SK-N-SH treated with all-trans-retinoic acid at 6 μM for 48 hours (cell line): ENCODE measurements around the gene TNIP3.
"Not testable (repeated sequence)": the region's sequence is repeated elsewhere in the genome, so short reads cannot be mapped to it uniquely, and the experiment has no call there.

Experiments
- ARNTL ChIP-seq: fragments of 450-650 bp; formaldehyde crosslinking; IDR thresholded peaks from 2 replicates; pipeline ENCODE4 v1.5.0; 2020; ENCODE audit warnings: low read depth, mild to moderate bottlenecking, moderate library complexity, borderline replicate concordance
- CSRNP3 ChIP-seq: fragments of 250-450 bp; sonication (Bioruptor Pico); IDR thresholded peaks from 2 replicates; pipeline ENCODE4 v1.5.1; 2021; ENCODE audit warnings: mild to moderate bottlenecking, moderate library complexity
- ISL1 ChIP-seq: fragments of 250-450 bp; sonication (Bioruptor Pico); IDR thresholded peaks from 2 replicates; pipeline ENCODE4 v2.1.2; 2022; ENCODE audit warnings: mild to moderate bottlenecking, moderate library complexity
- PPARA ChIP-seq: fragments of 250-450 bp; sonication (Bioruptor Pico); IDR thresholded peaks from 2 replicates; pipeline ENCODE4 v1.5.0; 2020; ENCODE audit warnings: mild to moderate bottlenecking, borderline replicate concordance

- TF ChIP-seq CSRNP3 (CRISPR knock-in tag); ARNTL (CRISPR knock-in tag); ISL1 (CRISPR knock-in tag); PPARA: not testable (repeated sequence)
Measured at GRCh38 chr4:121205777-121206176, 41.7 kb upstream of the TNIP3 start.
